HepG2 (cell line): ENCODE results near the gene SERPINF2. TPM values are rescaled to one million over a fixed set of nuclear protein-coding genes. Genes with fewer than 3 reads are reported as not detected.

Experiments
- ASH2L ChIP-seq: fragments of 300-600, 200-600 bp; sonication (generic); IDR thresholded peaks from 2 replicates; pipeline ENCODE4 v1.7.0; 2017; ENCODE audit warnings: low read depth, mild to moderate bottlenecking, moderate library complexity, mixed read lengths, low read length; ENCODE audit not compliant: insufficient read length
- BHLHE40 ChIP-seq: IDR thresholded peaks from 2 replicates; pipeline ENCODE4 v1.6.1; 2011; ENCODE audit warnings: low read length, improper control_type of control experiment
- DMAP1 ChIP-seq: IDR thresholded peaks from 2 replicates; pipeline ENCODE4 v1.6.1; 2016
- ELF3 ChIP-seq: IDR thresholded peaks from 2 replicates; pipeline ENCODE4 v1.6.1; 2016; ENCODE audit warnings: missing genetic modification reagents, missing compliant biosample characterization
- GMEB2 ChIP-seq: IDR thresholded peaks from 2 replicates; pipeline ENCODE4 v1.6.1; 2016; ENCODE audit warnings: missing biosample characterization, missing genetic modification reagents, low read depth
- HMGXB3 ChIP-seq: sonication (generic); formaldehyde crosslinking; IDR thresholded peaks from 2 replicates; pipeline ENCODE4 v1.4.0; 2020; ENCODE audit warnings: missing genetic modification reagents, borderline replicate concordance
- HNRNPL ChIP-seq: fragments of 200-400 bp; formaldehyde crosslinking; IDR thresholded peaks from 2 replicates; pipeline ENCODE4 v1.6.1; 2017; ENCODE audit warnings: mild to moderate bottlenecking, low read depth, low read length
- HOXA5 ChIP-seq: sonication (generic); formaldehyde crosslinking; IDR thresholded peaks from 2 replicates; pipeline ENCODE4 v1.4.0; 2020; ENCODE audit warnings: missing genetic modification reagents
- MTF1 ChIP-seq: sonication (generic); formaldehyde crosslinking; IDR thresholded peaks from 2 replicates; pipeline ENCODE4 v1.5.0; 2020; ENCODE audit warnings: missing genetic modification reagents
- THRA ChIP-seq: sonication (generic); formaldehyde crosslinking; IDR thresholded peaks from 2 replicates; pipeline ENCODE4 v1.4.0; 2020; ENCODE audit warnings: missing genetic modification reagents, borderline replicate concordance
- ZBTB33 ChIP-seq: sonication (generic); formaldehyde crosslinking; IDR thresholded peaks from 2 replicates; pipeline ENCODE4 v1.4.0; 2020; ENCODE audit warnings: missing genetic modification reagents
- ZNF382 ChIP-seq: sonication (generic); formaldehyde crosslinking; IDR thresholded peaks from 2 replicates; pipeline ENCODE4 v1.5.0; 2020; ENCODE audit warnings: missing genetic modification reagents, mild to moderate bottlenecking, borderline replicate concordance
- ZNF773 ChIP-seq: sonication (generic); formaldehyde crosslinking; IDR thresholded peaks from 2 replicates; pipeline ENCODE4 v1.4.0; 2020; ENCODE audit warnings: missing genetic modification reagents, borderline replicate concordance
- ZNF788 ChIP-seq: sonication (generic); formaldehyde crosslinking; IDR thresholded peaks from 2 replicates; pipeline ENCODE4 v1.5.0; 2020; ENCODE audit warnings: mild to moderate bottlenecking, missing genetic modification reagents, borderline replicate concordance
- ZNF800 ChIP-seq: sonication (generic); formaldehyde crosslinking; IDR thresholded peaks from 2 replicates; pipeline ENCODE4 v1.4.0; 2020; ENCODE audit warnings: missing genetic modification reagents
- polyA plus RNA-seq, 8 experiments: library from polyadenylated mRNA; depleted of rRNA in 3 of 8; stranded (reverse) in 7 of 8; unstranded in 1 of 8; fragments of >200 nt; fragmentation: Illumina TruSeq in 4 of 8; extraction: Trizol in 4 of 8; gene quantifications; 2 replicates each; pipeline versions ENCODE4 v1.2.1 to v1.2.3, GENCODE V29; 2011 to 2016; ENCODE audit warnings: low read depth in 4 of 8, missing spikeins in 1 of 8, mixed read lengths in 1 of 8; ENCODE audit not compliant: insufficient read depth in 1 of 8
- total RNA-seq, 5 experiments: library from RNA; depleted of rRNA; stranded (reverse); fragments of >200 nt; fragmentation: Illumina TruSeq; extraction: Trizol; gene quantifications; 2 replicates each; pipeline ENCODE4 v1.2.3, GENCODE V29; 2016; ENCODE audit warnings: low read depth in 1 of 5

Gene SERPINF2
- total and polyA plus RNA-seq, 2 of the 13 experiments (the other 11 are each of a cell fraction or from before 2014, with no cell fraction given), result 309 to 548 TPM

- TF ChIP-seq ZBTB33 (CRISPR knock-in tag) (peak; percentile 62; the same call in 1 of the 2 replicates), ASH2L (peak; percentile 81), DMAP1 (CRISPR knock-in tag) (peak; percentile 96), ZNF788 (CRISPR knock-in tag) (peak; percentile 82), THRA (CRISPR knock-in tag) (peak; percentile 93), MTF1 (CRISPR knock-in tag) (peak; percentile 56; the same call in 1 of the 2 replicates), ELF3 (CRISPR knock-in tag) (no peak), GMEB2 (no peak), ZNF382 (CRISPR knock-in tag) (no peak), HNRNPL (peak; percentile 88), HMGXB3 (CRISPR knock-in tag) (0 out of 2 replicates have a peak, but pooled peaks have one; percentile 49), BHLHE40 (peak; percentile 92), ZNF800 (CRISPR knock-in tag) (no peak), ZNF773 (0 out of 2 replicates have a peak, but pooled peaks have one; percentile 60), HOXA5 (peak; percentile 6; the same call in 1 of the 2 replicates)
Measured at GRCh38 chr17:1762901-1763898, 20.5 kb downstream of the SERPINF2 start (continued).
